ENCODE results near the gene PIK3CD. TPM values are rescaled to one million over a fixed set of nuclear protein-coding genes. Genes with fewer than 3 reads are reported as not detected.

Gene PIK3CD
- total and polyA plus RNA-seq, 2 donors (not counting 3 experiments of a cell fraction or from before 2014, with no cell fraction given) = 3.5 to 5.2 TPM

DNA sequence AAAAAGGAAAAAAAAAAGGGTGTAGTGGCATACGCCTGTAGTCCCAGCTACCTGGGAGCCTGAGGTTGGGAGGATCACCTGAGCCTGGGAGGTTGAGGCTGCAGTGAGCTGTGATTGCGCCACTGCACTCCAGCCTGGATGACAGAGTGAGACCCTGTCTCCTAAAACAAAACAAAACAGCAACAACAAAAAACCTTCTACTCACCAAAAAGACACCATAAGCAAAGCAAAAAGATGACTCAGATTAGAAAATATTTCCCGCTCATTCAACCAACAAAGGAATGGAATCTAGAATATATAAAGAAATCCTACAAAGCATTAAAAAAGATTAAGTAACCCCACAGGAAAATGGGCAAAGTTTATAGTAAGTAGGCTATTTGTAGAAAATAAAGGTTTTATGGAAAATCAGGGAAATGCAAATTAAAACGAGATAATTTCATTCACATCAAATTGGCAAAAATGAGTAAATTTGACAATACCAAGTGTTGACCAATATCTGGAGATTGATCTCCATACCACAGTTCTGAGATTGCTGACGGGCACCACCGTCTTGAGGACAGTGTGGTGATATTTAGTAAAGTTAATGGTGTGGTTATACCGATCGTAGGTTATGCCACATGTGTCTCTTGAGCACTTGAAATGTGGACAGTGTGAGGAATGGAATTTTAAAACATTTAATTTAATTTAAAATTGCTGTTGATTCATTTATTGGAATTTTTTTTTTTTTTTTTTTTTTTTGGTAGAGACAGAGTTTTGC is 54.0 kb downstream of the PIK3CD start:
- TF ChIP-seq POLR2A (IDR thresholded peaks at IDR 0.05; ENCODE audit: low read depth, low read length) = no peak
- TF ChIP-seq, protein P1, sequence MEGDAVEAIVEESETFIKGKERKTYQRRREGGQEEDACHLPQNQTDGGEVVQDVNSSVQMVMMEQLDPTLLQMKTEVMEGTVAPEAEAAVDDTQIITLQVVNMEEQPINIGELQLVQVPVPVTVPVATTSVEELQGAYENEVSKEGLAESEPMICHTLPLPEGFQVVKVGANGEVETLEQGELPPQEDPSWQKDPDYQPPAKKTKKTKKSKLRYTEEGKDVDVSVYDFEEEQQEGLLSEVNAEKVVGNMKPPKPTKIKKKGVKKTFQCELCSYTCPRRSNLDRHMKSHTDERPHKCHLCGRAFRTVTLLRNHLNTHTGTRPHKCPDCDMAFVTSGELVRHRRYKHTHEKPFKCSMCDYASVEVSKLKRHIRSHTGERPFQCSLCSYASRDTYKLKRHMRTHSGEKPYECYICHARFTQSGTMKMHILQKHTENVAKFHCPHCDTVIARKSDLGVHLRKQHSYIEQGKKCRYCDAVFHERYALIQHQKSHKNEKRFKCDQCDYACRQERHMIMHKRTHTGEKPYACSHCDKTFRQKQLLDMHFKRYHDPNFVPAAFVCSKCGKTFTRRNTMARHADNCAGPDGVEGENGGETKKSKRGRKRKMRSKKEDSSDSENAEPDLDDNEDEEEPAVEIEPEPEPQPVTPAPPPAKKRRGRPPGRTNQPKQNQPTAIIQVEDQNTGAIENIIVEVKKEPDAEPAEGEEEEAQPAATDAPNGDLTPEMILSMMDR (IDR thresholded peaks at IDR 0.05; ENCODE audit: extremely low read depth in 1 of 2, insufficient read depth in 1 of 2, low read depth in 1 of 2, low read length in 2 of 2) = no peak
- no peak for TF ChIP-seq FOS (IDR thresholded peaks at IDR 0.05; ENCODE audit: borderline replicate concordance, insufficient read depth, low read length)
- TF ChIP-seq POLR2AphosphoS5 (IDR thresholded peaks at IDR 0.05; ENCODE audit: insufficient read depth, low read depth, low read length) = no peak
- no peak for TF ChIP-seq GATA2 (IDR thresholded peaks at IDR 0.05; ENCODE audit: insufficient read depth, insufficient read length, low read depth, low read length)
- no peak for TF ChIP-seq EZH2 (IDR thresholded peaks at IDR 0.05; ENCODE audit: borderline replicate concordance, low read depth, low read length, severe bottlenecking)
- TF ChIP-seq JUN (IDR thresholded peaks at IDR 0.05; ENCODE audit: borderline replicate concordance, insufficient read depth, insufficient read length, low read depth) = no peak
- TF ChIP-seq, protein P2, sequence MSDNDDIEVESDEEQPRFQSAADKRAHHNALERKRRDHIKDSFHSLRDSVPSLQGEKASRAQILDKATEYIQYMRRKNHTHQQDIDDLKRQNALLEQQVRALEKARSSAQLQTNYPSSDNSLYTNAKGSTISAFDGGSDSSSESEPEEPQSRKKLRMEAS (IDR thresholded peaks at IDR 0.05; ENCODE audit: insufficient read depth, insufficient read length) = no peak
- TF ChIP-seq MYC (IDR thresholded peaks at IDR 0.05; ENCODE audit: low read depth, low read length) = no peak
- DNase-seq (ENCODE audit: low read depth, low spot score) (no peak), FAIRE-seq (no peak)
- ChIA-PET CTCF (interaction anchor here (0.7 to 1.1 kb wide), 2 partner anchors 16 to 90 kb away, joined by 3 read pairs; no protein-coding TSS in a partner anchor), POLR2A (no interaction called here)
- H3K4me3 ChIP-seq (replicated peaks in 1 of 3; ENCODE audit: insufficient read depth in 1 of 3, low read depth in 1 of 3, low read length in 3 of 3) = no peak overlapping the region
- H3K27ac ChIP-seq (ENCODE audit: insufficient read depth, low read depth, low read length) = no peak overlapping the region
- H3K36me3 ChIP-seq (ENCODE audit: control insufficient read depth in 2 of 2, extremely low read depth in 1 of 2, insufficient read depth in 2 of 2, low read length in 2 of 2) = no peaks in the 10 kb centered on the region
- dilution Hi-C loops (cut with MboI; ENCODE audit: extremely low pct_ligation_motif_present, low sequenced_read_pairs) (no loop called here), intact Hi-C loops (cut with micrococcal nuclease) (no loop called here)
- no peaks in the 10 kb centered on the region for H3K4me1 ChIP-seq (ENCODE audit: control insufficient read depth, extremely low read depth, insufficient read depth, low read length)
- H3K27me3 ChIP-seq (ENCODE audit: control insufficient read depth in 2 of 2, insufficient read depth in 2 of 2, low read length in 2 of 2) = no peaks in the 10 kb centered on the region
- no peak overlapping the region for H3K9ac ChIP-seq (replicated peaks; ENCODE audit: extremely low read depth, insufficient read depth, low read length)
- H2AFZ ChIP-seq (ENCODE audit: low read depth, low read length) = no peak overlapping the region
- no peaks in the 10 kb centered on the region for H3K9me3 ChIP-seq (replicated peaks; ENCODE audit: control insufficient read depth, insufficient read depth, low read length)
- no peaks in the 10 kb centered on the region for H3K79me2 ChIP-seq (ENCODE audit: control insufficient read depth, insufficient read depth, low read length)
- H4K20me1 ChIP-seq (replicated peaks; ENCODE audit: control insufficient read depth, extremely low read depth, insufficient read depth, low read length) = no peaks in the 10 kb centered on the region
- BruUV-seq (replicated peaks) = no TSS peak
- no peak overlapping the region for H3K4me2 ChIP-seq (ENCODE audit: insufficient read depth, low read length)
- H3K9me1 ChIP-seq (replicated peaks; ENCODE audit: control insufficient read depth, extremely low read depth, insufficient read depth, low read length) = no peaks in the 10 kb centered on the region
